Heart left ventricle (tissue), 13 donors: Measurements from ENCODE around the gene KHDRBS1.

Experiments used
- POLR2A ChIP-seq, 2 donors: fragments of 450-650 bp; IDR thresholded peaks; one replicate each; pipeline ENCODE4 v1.6.1; 2017; ENCODE audit warnings: antibody characterized with exemption in 2 of 2, mild to moderate bottlenecking in 2 of 2, moderate library complexity in 2 of 2
- TF ChIP-seq, protein P1 (sequence below), 12 donors: fragments of 200-600 bp; sonication (generic) in 4 of 12; IDR thresholded peaks; one replicate each; pipeline versions ENCODE4 v1.5.0 to v1.8.0; 2018 to 2022; ENCODE audit warnings: antibody characterized with exemption in 12 of 12, mild to moderate bottlenecking in 5 of 12
- donor health status: ischemic (EF 13 %, LVEDD 7.1; RV severe dilation, severe dysfunction).
- donor health status: DM: no; HTN: yes; CAD: no.
- donor health status: DM: no; HTN: no; CAD: no.
- donor health status: ischemic (EF 25% LVEDD 6.9; RV normal size, moderate dysfunction).
- donor health status: ischemic (EF 25% LVEDD 5.7; RV mildly dilated, moderate dysfunction).
- donor health status: ischemic (EF 35%, LVEDD 5.7; RV mildly dilated, moderate dysfunction).
- donor health status: nonischemic (EF 11% LVEDD 7.7; RV severe dilation, severe dysfunction).
- donor health status: DM: yes; HTN: yes; CAD: no.
- donor health status: PGD.
- donor health status: ischemic (EF 29% LVEDD 5.4; RV normal size, mild dysfunction).
- donor health status: nonischemic (EF 23%, LVEDD 6.1; RV moderate dilation, normal function).

DNA sequence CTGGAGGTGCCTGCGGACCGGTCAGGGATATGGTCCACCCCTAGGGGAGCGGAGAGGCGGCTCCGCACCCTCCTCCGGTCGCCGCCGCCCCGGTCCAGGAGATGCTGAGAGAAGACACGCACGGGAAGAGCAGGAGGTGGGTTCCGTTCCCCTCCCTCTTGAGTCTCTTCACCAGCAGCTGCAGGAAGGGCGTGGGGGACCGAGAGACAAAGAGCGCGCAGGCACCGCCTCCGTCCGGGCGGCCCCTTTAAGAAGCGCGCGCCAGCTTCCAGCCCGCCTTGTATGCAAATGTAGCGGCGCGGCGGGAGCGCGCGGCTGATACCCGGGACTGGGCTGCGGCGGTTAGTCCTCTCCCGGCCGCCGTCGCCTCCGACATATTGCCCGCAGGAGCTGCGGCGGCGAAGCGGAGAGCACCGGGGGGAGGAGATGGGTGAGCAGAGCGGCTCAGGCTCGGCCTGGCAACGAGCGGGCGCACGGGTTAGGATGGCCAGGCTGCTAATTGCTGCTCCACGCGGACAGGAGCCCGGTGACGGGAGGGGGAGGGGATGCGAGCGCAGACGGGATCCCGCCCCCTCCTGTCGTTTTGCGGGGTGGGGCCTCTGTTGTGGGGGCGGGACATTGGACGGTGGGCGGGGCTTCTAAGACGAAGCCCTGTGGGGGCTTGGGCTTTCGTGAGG, 59.1 kb downstream of the KHDRBS1 start, which contains the start of gene TMEM39B:
- TF ChIP-seq, protein P1, sequence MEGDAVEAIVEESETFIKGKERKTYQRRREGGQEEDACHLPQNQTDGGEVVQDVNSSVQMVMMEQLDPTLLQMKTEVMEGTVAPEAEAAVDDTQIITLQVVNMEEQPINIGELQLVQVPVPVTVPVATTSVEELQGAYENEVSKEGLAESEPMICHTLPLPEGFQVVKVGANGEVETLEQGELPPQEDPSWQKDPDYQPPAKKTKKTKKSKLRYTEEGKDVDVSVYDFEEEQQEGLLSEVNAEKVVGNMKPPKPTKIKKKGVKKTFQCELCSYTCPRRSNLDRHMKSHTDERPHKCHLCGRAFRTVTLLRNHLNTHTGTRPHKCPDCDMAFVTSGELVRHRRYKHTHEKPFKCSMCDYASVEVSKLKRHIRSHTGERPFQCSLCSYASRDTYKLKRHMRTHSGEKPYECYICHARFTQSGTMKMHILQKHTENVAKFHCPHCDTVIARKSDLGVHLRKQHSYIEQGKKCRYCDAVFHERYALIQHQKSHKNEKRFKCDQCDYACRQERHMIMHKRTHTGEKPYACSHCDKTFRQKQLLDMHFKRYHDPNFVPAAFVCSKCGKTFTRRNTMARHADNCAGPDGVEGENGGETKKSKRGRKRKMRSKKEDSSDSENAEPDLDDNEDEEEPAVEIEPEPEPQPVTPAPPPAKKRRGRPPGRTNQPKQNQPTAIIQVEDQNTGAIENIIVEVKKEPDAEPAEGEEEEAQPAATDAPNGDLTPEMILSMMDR (IDR thresholded peaks at IDR 0.05) = peak in 2 of 12 donors; percentile 4 to 24
- peak in 1 of 2 donors; percentile 51 for TF ChIP-seq POLR2A (IDR thresholded peaks at IDR 0.05)
